Erythroblast (primary cell): ENCODE data around the gene PHF21A.

Experiments
- GATA1 ChIP-seq: IDR thresholded peaks from 2 replicates; pipeline ENCODE4 v1.6.1; 2011; ENCODE audit warnings: low read depth, mild to moderate bottlenecking, control low read depth, low read length, moderate library complexity
- POLR2A ChIP-seq: IDR thresholded peaks from 2 replicates; pipeline ENCODE4 v1.6.1; 2011; ENCODE audit warnings: mild to moderate bottlenecking, low read length

DNA sequence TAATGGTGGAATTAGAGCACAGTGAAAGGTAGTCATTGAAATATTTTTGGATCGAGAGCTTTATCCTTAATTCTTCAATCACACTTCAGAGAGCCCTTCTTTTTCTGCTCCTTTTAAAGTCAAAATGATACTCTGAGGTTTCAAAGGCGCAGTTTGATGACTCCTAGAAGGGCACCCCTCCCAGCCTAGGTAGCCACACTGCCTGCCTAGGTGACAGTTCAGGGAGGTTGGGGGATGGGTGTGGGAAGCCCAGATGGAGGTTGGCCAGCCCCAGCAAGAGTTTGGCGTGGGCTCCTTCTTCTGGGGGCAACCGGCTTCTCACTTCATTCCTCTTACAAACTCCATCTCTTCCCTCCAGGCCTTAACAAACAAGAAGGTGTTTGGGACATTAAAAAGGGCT is 28.6 kb upstream of the PHF21A start:
- TF ChIP-seq POLR2A (no peak), GATA1 (no peak)
